HEK293 (cell line): Measurements from ENCODE around the gene MYO1E.

Experiments
- CTCF ChIA-PET: fragments of 350-600 bp; formaldehyde crosslinking; extraction: SDS; loops from one replicate; lab custom pipeline; 2021; ENCODE audit warnings: antibody characterized with exemption; lab: Yijun Ruan, JAX
- POLR2A ChIA-PET: fragments of 300-600 bp; formaldehyde crosslinking; extraction: SDS; loops from one replicate; lab custom pipeline; 2020; ENCODE audit warnings: antibody characterized with exemption, inconsistent platforms; lab: Yijun Ruan, JAX
- H3K27ac ChIP-seq: fragments of 200-500 bp; sonication (Bioruptor generic); 2 replicates; pipeline ENCODE4 v1.5.1; 2014; ENCODE audit warnings: low read depth, low read length, control low read depth, inconsistent platforms; ENCODE audit errors: extremely low read depth
- H3K36me3 ChIP-seq, 2 experiments: fragments of 200-500 bp in 1 of 2; sonication (Bioruptor generic) in 1 of 2; 1 replicate in 1 of 2; 2 replicates in 1 of 2; pipeline ENCODE4 v1.5.1; 2014 to 2017; ENCODE audit warnings: inconsistent platforms in 2 of 2, low read length in 2 of 2; ENCODE audit not compliant: control insufficient read depth in 2 of 2, insufficient read depth in 1 of 2
- H3K4me1 ChIP-seq: fragments of 200-500 bp; sonication (Bioruptor generic); 2 replicates; pipeline ENCODE4 v1.5.1; 2014; ENCODE audit warnings: mild to moderate bottlenecking, low read length, inconsistent platforms; ENCODE audit not compliant: control insufficient read depth, insufficient read depth
- H3K4me3 ChIP-seq: 2 replicates; pipeline ENCODE4 v1.5.1; 2011; ENCODE audit warnings: low read depth, mild to moderate bottlenecking, control low read depth, low read length, moderate library complexity
- H3K9me3 ChIP-seq: fragments of 200-500 bp; sonication (Bioruptor generic); 2 replicates; pipeline ENCODE4 v1.5.1; 2014; ENCODE audit warnings: low read depth, low read length, inconsistent platforms; ENCODE audit not compliant: control insufficient read depth, insufficient read depth
- BCL11A ChIP-seq: fragments of 450-650 bp; formaldehyde crosslinking; IDR thresholded peaks from 2 replicates; pipeline ENCODE4 v1.5.1; 2016; ENCODE audit warnings: low read depth, missing biosample characterization, missing genetic modification characterization
- BCL11B ChIP-seq: fragments of 450-650 bp; formaldehyde crosslinking; IDR thresholded peaks from 2 replicates; pipeline ENCODE4 v1.5.1; 2016; ENCODE audit warnings: low read depth, missing biosample characterization, missing genetic modification characterization
- INSM2 ChIP-seq: fragments of 450-650 bp; formaldehyde crosslinking; IDR thresholded peaks from 2 replicates; pipeline ENCODE4 v1.5.1; 2016; ENCODE audit warnings: missing biosample characterization, missing genetic modification characterization
- OVOL3 ChIP-seq: fragments of 450-650 bp; formaldehyde crosslinking; IDR thresholded peaks from 2 replicates; pipeline ENCODE4 v1.5.1; 2016; ENCODE audit warnings: missing biosample characterization, missing genetic modification characterization
- ZBTB17 ChIP-seq: fragments of 450-650 bp; formaldehyde crosslinking; IDR thresholded peaks from 2 replicates; pipeline ENCODE4 v1.5.1; 2016; ENCODE audit warnings: missing biosample characterization, missing genetic modification characterization
- ZNF155 ChIP-seq: fragments of 450-650 bp; formaldehyde crosslinking; IDR thresholded peaks from 2 replicates; pipeline ENCODE4 v1.5.1; 2016; ENCODE audit warnings: missing biosample characterization, missing genetic modification characterization
- ZNF184 ChIP-seq: fragments of 450-650 bp; IDR thresholded peaks from 2 replicates; pipeline ENCODE4 v1.5.1; 2018; ENCODE audit warnings: missing biosample characterization, mild to moderate bottlenecking, missing genetic modification characterization
- ZNF2 ChIP-seq: fragments of 450-650 bp; formaldehyde crosslinking; IDR thresholded peaks from 2 replicates; pipeline ENCODE4 v1.5.1; 2016; ENCODE audit warnings: missing biosample characterization, missing genetic modification characterization
- ZNF280D ChIP-seq: fragments of 450-650 bp; formaldehyde crosslinking; IDR thresholded peaks from 2 replicates; pipeline ENCODE4 v1.5.1; 2016; ENCODE audit warnings: missing biosample characterization, missing genetic modification characterization
- ZNF529 ChIP-seq: fragments of 450-650 bp; formaldehyde crosslinking; IDR thresholded peaks from 2 replicates; pipeline ENCODE4 v1.5.1; 2017; ENCODE audit warnings: missing genetic modification characterization, missing biosample characterization; ENCODE audit not compliant: insufficient replicate concordance
- ZNF549 ChIP-seq: fragments of 450-650 bp; IDR thresholded peaks from 2 replicates; pipeline ENCODE4 v1.5.1; 2018; ENCODE audit warnings: missing biosample characterization, missing genetic modification characterization, mild to moderate bottlenecking, inconsistent platforms, moderate library complexity
- ZNF561 ChIP-seq: fragments of 450-650 bp; IDR thresholded peaks from 2 replicates; pipeline ENCODE4 v1.5.1; 2018; ENCODE audit warnings: missing biosample characterization, missing genetic modification characterization, borderline replicate concordance
- ZNF610 ChIP-seq: fragments of 450-650 bp; formaldehyde crosslinking; IDR thresholded peaks from 2 replicates; pipeline ENCODE4 v1.5.1; 2016; ENCODE audit warnings: missing biosample characterization, missing genetic modification characterization, borderline replicate concordance
- ZNF629 ChIP-seq: fragments of 450-650 bp; formaldehyde crosslinking; IDR thresholded peaks from 2 replicates; pipeline ENCODE4 v1.5.1; 2017; ENCODE audit warnings: missing biosample characterization, missing genetic modification characterization
- ZNF704 ChIP-seq: fragments of 450-650 bp; formaldehyde crosslinking; IDR thresholded peaks from 2 replicates; pipeline ENCODE4 v1.5.1; 2016; ENCODE audit warnings: missing biosample characterization, missing genetic modification characterization
- ZSCAN4 ChIP-seq: fragments of 450-650 bp; formaldehyde crosslinking; IDR thresholded peaks from 2 replicates; pipeline ENCODE4 v1.5.1; 2017; ENCODE audit warnings: missing biosample characterization, missing genetic modification characterization
- ZXDB ChIP-seq: fragments of 450-650 bp; formaldehyde crosslinking; IDR thresholded peaks from 2 replicates; pipeline ENCODE4 v1.5.1; 2016; ENCODE audit warnings: missing biosample characterization, missing genetic modification characterization
- TF ChIP-seq, protein P1 (sequence below): fragments of 450-650 bp; formaldehyde crosslinking; IDR thresholded peaks from 2 replicates; pipeline ENCODE4 v1.5.1; 2016; ENCODE audit warnings: missing biosample characterization, missing genetic modification characterization
- TF ChIP-seq, protein P2 (sequence below): fragments of 450-650 bp; formaldehyde crosslinking; conservative IDR thresholded peaks from 2 replicates; pipeline ENCODE4 v1.5.1; 2016; ENCODE audit warnings: low read depth, missing biosample characterization, missing genetic modification characterization

MYO1E gene

DNA sequence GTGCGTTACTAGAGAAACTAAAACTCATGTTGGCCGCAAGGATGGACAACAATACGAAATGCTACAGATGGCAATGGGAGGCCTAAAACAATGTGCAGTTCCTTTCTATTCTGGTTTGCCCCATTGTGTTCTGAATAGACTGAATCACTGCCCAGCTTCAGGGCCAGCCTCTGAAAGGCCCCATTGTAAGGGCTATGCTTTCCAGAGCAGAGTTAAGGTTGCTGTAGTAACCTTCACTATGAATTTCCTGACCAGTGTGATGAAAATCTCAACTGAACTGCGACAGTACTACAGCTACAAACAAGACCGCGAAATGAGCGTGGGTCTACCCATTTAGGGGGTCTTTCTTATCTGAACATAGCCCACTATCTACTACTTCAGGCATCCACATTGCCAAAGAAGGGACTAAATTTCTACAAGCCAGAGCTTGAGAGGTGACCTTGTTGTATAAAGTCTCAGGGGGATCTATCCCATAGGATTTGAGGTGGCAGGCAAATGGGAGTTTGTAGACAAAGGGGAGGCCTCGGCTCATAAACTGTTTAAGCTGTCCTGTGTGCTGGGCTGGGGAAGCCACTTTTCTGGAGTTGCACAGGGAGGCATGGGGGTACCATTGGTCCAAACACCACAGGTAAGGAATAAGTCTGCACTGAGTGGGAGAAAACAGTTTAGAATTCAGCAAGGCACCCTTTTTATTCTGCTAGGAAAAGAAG is 80.1 kb downstream of the MYO1E start:
- ChIA-PET CTCF (no interaction called here), POLR2A (no interaction called here)
- Histone ChIP-seq H3K27ac (no peak overlapping the region), H3K4me1 (0 out of 2 replicates have a peak, but pooled peaks cover 6% of the 10 kb centered on the region), H3K36me3 (no peaks in the 10 kb centered on the region), H3K4me3 (no peak overlapping the region), H3K9me3 (no peaks in the 10 kb centered on the region)
- TF ChIP-seq ZNF561 (no peak), INSM2 (tag by site-specific recombination) (no peak), ZBTB17 (tag by site-specific recombination) (no peak), BCL11A (no peak), ZNF529 (tag by site-specific recombination) (no peak), ZXDB (tag by site-specific recombination) (no peak), ZNF629 (tag by site-specific recombination) (no peak)
- TF ChIP-seq, protein P1, sequence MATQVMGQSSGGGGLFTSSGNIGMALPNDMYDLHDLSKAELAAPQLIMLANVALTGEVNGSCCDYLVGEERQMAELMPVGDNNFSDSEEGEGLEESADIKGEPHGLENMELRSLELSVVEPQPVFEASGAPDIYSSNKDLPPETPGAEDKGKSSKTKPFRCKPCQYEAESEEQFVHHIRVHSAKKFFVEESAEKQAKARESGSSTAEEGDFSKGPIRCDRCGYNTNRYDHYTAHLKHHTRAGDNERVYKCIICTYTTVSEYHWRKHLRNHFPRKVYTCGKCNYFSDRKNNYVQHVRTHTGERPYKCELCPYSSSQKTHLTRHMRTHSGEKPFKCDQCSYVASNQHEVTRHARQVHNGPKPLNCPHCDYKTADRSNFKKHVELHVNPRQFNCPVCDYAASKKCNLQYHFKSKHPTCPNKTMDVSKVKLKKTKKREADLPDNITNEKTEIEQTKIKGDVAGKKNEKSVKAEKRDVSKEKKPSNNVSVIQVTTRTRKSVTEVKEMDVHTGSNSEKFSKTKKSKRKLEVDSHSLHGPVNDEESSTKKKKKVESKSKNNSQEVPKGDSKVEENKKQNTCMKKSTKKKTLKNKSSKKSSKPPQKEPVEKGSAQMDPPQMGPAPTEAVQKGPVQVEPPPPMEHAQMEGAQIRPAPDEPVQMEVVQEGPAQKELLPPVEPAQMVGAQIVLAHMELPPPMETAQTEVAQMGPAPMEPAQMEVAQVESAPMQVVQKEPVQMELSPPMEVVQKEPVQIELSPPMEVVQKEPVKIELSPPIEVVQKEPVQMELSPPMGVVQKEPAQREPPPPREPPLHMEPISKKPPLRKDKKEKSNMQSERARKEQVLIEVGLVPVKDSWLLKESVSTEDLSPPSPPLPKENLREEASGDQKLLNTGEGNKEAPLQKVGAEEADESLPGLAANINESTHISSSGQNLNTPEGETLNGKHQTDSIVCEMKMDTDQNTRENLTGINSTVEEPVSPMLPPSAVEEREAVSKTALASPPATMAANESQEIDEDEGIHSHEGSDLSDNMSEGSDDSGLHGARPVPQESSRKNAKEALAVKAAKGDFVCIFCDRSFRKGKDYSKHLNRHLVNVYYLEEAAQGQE: no peak

DNA sequence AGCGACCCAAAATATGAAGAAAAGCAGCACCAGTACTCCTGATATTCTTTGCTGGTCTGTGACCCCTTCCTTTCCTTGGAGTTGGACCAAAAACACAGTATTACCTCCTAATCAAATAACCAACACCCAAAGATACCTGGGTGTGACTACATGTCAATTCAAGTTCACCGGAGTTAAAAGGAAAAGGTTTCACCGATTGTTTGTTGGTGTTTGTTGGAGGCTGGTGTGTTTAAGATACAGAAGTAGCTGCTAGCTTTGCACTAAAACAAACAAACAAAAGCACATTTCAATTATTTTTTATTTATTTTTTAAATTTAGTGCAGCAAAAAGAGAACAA is 81.5 kb downstream of the MYO1E start:
- POLR2A ChIA-PET: no interaction called here
- H3K36me3 ChIP-seq: no peaks in the 10 kb centered on the region
- 0 out of 2 replicates have a peak, but pooled peaks cover 6% of the 10 kb centered on the region for H3K4me1 ChIP-seq
- no peak overlapping the region for H3K27ac ChIP-seq
- TF ChIP-seq, protein P2, sequence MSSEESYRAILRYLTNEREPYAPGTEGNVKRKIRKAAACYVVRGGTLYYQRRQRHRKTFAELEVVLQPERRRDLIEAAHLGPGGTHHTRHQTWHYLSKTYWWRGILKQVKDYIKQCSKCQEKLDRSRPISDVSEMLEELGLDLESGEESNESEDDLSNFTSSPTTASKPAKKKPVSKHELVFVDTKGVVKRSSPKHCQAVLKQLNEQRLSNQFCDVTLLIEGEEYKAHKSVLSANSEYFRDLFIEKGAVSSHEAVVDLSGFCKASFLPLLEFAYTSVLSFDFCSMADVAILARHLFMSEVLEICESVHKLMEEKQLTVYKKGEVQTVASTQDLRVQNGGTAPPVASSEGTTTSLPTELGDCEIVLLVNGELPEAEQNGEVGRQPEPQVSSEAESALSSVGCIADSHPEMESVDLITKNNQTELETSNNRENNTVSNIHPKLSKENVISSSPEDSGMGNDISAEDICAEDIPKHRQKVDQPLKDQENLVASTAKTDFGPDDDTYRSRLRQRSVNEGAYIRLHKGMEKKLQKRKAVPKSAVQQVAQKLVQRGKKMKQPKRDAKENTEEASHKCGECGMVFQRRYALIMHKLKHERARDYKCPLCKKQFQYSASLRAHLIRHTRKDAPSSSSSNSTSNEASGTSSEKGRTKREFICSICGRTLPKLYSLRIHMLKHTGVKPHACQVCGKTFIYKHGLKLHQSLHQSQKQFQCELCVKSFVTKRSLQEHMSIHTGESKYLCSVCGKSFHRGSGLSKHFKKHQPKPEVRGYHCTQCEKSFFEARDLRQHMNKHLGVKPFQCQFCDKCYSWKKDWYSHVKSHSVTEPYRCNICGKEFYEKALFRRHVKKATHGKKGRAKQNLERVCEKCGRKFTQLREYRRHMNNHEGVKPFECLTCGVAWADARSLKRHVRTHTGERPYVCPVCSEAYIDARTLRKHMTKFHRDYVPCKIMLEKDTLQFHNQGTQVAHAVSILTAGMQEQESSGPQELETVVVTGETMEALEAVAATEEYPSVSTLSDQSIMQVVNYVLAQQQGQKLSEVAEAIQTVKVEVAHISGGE (tag by site-specific recombination): no peak
- no peak for TF ChIP-seq BCL11B (tag by site-specific recombination)
- TF ChIP-seq ZNF2 (tag by site-specific recombination): no peak
- TF ChIP-seq OVOL3 (tag by site-specific recombination): no peak
- TF ChIP-seq ZNF280D (tag by site-specific recombination): no peak
- no peak for TF ChIP-seq ZNF184 (tag by site-specific recombination)
- TF ChIP-seq ZNF610 (tag by site-specific recombination): no peak
- TF ChIP-seq ZNF629 (tag by site-specific recombination): no peak
- no peak for TF ChIP-seq ZNF704 (tag by site-specific recombination)
- TF ChIP-seq ZSCAN4 (tag by site-specific recombination): no peak
- TF ChIP-seq ZNF155 (tag by site-specific recombination): no peak
- TF ChIP-seq ZNF549 (tag by site-specific recombination): no peak
- H3K9me3 ChIP-seq: no peaks in the 10 kb centered on the region
- CTCF ChIA-PET: no interaction called here
- H3K4me3 ChIP-seq: no peak overlapping the region
